Inflammatory macrophage treated with lipopolysaccharide for 4 hours (primary cell): Measurements from ENCODE around the gene IL6R.
"Not testable (repeated sequence)": the region's sequence is repeated elsewhere in the genome, so short reads cannot be mapped to it uniquely, and the experiment has no call there.

Experiments used
- DNase-seq: peaks from one replicate; pipeline ENCODE4 v3.0.0-alpha.2; 2020

The IL6R gene

GRCh38 chr1:154485106-154485505 is 80.0 kb downstream of the IL6R start:
- DNase-seq: no peak

- no peak for DNase-seq
Measured at GRCh38 chr1:154485910-154486496, 80.9 kb downstream of the IL6R start.

- DNase-seq: not testable (repeated sequence)
Measured at GRCh38 chr1:154486756-154487155, 81.6 kb downstream of the IL6R start.

- DNase-seq: no peak
Measured at GRCh38 chr1:154488922-154489321, 83.8 kb downstream of the IL6R start.

GRCh38 chr1:154489695-154490274 is 84.6 kb downstream of the IL6R start:
- no peak for DNase-seq

- peak; percentile 63 for DNase-seq
Measured at GRCh38 chr1:154490317-154490716, 85.2 kb downstream of the IL6R start.

- DNase-seq: no peak
Measured at GRCh38 chr1:154492115-154492514, 87.0 kb downstream of the IL6R start.

- peak; percentile 75 for DNase-seq
Measured at GRCh38 chr1:154493276-154493675, 88.1 kb downstream of the IL6R start.

GRCh38 chr1:154495496-154496273 is 90.5 kb downstream of the IL6R start:
- DNase-seq: no peak

- no peak for DNase-seq
Measured at GRCh38 chr1:154496383-154496782, 91.2 kb downstream of the IL6R start.

GRCh38 chr1:154497026-154497806 is 92.1 kb downstream of the IL6R start:
- DNase-seq: no peak

GRCh38 chr1:154499446-154499845 is 94.3 kb downstream of the IL6R start:
- DNase-seq: no peak

- no peak for DNase-seq
Measured at GRCh38 chr1:154500533-154500932, 95.4 kb downstream of the IL6R start.

- no peak for DNase-seq
Measured at GRCh38 chr1:154501423-154502065, 96.4 kb downstream of the IL6R start.

- no peak for DNase-seq
Measured at GRCh38 chr1:154502066-154502743, 97.1 kb downstream of the IL6R start, which contains the start of the genes SHE and TDRD10. Gene SHE, minus strand, starts transcription at chr1:154502412. Its CDS starts 386 bp downstream, at chr1:154502026. Gene TDRD10, plus strand, starts transcription at chr1:154502219. Its CDS starts 4,685 bp downstream, at chr1:154506904.

- no peak for DNase-seq
Measured at GRCh38 chr1:154502744-154503115, 97.6 kb downstream of the IL6R start.

GRCh38 chr1:154503898-154504297 is 98.8 kb downstream of the IL6R start:
- DNase-seq: no peak

GRCh38 chr1:154512760-154513159 is 107.6 kb downstream of the IL6R start:
- no peak for DNase-seq

GRCh38 chr1:154514066-154514553 is 109.0 kb downstream of the IL6R start:
- DNase-seq: no peak

- no peak for DNase-seq
Measured at GRCh38 chr1:154517661-154518060, 112.5 kb downstream of the IL6R start.
